Limb (tissue), 2 donors: ENCODE data around the gene IRS2.
A peak's percentile ranks its signal among the peaks of the same experiment; 100 is the strongest.
"Not testable (repeated sequence)": the region's sequence is repeated elsewhere in the genome, so short reads cannot be mapped to it uniquely, and the experiment has no call there.

ENCODE experiments used
- DNase-seq, 2 donors: peaks; one replicate each; pipeline ENCODE4 v3.0.0-alpha.2; 2016; ENCODE audit errors: extremely low spot score in 2 of 2

IRS2 gene, protein sequence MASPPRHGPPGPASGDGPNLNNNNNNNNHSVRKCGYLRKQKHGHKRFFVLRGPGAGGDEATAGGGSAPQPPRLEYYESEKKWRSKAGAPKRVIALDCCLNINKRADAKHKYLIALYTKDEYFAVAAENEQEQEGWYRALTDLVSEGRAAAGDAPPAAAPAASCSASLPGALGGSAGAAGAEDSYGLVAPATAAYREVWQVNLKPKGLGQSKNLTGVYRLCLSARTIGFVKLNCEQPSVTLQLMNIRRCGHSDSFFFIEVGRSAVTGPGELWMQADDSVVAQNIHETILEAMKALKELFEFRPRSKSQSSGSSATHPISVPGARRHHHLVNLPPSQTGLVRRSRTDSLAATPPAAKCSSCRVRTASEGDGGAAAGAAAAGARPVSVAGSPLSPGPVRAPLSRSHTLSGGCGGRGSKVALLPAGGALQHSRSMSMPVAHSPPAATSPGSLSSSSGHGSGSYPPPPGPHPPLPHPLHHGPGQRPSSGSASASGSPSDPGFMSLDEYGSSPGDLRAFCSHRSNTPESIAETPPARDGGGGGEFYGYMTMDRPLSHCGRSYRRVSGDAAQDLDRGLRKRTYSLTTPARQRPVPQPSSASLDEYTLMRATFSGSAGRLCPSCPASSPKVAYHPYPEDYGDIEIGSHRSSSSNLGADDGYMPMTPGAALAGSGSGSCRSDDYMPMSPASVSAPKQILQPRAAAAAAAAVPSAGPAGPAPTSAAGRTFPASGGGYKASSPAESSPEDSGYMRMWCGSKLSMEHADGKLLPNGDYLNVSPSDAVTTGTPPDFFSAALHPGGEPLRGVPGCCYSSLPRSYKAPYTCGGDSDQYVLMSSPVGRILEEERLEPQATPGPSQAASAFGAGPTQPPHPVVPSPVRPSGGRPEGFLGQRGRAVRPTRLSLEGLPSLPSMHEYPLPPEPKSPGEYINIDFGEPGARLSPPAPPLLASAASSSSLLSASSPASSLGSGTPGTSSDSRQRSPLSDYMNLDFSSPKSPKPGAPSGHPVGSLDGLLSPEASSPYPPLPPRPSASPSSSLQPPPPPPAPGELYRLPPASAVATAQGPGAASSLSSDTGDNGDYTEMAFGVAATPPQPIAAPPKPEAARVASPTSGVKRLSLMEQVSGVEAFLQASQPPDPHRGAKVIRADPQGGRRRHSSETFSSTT (N-terminal part only)

DNA sequence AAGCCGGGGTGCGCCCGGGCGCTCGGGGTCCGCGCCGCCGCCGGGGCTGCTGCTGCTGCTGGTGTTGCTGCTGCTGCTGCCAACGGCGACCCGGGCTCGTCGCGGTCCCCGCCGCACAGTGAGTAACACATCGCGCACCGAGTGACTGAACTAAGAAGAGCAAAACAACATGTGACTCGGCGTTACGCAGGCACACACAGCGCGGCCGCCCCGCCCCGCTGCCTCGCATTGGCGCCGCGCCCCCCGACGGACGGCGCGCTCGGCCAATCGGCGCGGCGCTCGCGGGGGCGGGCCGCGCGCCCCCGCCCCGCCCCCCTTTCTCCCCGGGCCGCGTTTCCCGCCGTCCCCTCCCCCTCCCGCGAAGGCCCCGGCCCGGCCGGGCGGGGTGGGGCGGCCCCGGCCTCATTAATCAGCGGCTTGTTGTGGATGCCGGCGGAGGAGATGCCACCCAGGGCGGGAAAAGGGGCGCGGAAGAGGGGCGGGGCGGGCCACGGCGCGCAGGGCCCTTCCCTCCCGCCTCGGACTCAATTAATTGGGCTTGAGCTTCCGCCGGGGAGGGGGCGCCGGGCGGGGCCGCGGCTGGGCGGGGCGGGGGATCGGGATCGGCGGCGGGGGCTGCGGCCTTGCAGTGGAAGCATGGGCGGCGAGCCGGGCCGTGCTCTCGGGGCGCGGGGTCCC is at the start of gene IRS2:
Gene IRS2, minus strand, starts transcription at position 127 of the 678 bp plus-strand sequence. CDS start 530 bp downstream, outside the sequence.
- DNase-seq, result peak; percentile 91 to 95

- DNase-seq, result no peak
These were observed 48.8 kb upstream of the IRS2 start for GRCh38 chr13:109834973-109835720.

DNA sequence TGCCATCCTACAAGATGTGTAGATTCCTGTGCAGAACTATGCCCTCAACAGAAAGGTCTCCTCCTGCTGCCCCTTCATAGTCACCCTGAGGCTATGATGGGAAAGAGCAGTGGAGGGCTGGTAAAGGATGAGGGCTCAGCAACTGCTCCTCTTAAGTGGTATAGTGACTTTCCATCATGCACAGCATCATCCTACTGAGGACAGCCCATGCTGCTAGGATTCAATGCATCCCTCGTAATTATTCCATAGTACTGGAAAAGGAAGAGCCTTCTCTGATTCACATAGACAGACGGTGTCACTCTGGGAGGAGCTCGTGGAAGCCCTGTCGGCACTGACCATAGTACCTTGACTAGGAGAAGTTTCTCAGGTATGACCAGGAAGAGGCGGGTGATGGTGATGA is 47.6 kb upstream of the IRS2 start:
- no peak for DNase-seq

DNA sequence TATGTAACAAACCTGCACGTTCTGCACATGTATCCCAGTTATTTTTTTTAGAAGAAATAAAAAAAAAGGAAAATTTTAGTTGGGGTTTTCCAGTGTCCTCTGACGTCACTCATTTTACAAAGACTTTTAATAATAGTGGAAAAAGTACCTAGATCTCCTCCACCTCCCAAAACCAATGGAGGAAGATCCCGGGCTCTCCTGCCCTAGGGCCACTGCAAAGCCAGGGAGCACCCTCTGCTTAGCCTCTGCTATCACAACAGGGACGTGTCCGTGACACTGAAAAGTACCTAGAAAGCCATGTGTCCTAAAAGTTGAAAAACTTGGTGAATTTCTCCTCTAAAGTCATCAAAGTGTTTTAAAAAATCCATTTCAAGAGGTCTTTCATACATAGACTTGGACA is 46.7 kb upstream of the IRS2 start:
- no peak for DNase-seq

- DNase-seq, result not testable (repeated sequence)
These were observed 42.4 kb upstream of the IRS2 start for GRCh38 chr13:109828591-109829316.

GRCh38 chr13:109823201-109823600 is 36.8 kb upstream of the IRS2 start:
- not testable (repeated sequence) for DNase-seq

DNA sequence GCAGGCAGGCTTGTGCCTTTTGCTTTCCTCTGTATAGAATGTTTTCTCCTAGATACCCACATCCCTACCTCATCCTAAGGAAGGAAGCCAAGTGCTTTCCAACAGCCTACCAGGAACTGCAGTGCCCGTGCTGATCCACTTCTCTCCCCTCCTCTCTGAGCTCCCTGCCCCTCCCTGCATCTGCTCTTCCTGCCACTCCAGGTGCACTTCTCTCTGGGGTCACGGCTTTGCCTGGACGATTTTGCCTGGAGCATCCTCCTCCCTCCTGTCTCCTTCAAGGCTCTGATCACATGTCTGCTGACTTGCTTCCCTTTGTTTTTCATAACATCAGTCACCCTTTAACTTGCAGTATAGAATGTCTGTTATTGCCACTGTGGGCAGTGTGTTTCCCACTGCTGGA is 34.7 kb upstream of the IRS2 start:
- no peak for DNase-seq

DNA sequence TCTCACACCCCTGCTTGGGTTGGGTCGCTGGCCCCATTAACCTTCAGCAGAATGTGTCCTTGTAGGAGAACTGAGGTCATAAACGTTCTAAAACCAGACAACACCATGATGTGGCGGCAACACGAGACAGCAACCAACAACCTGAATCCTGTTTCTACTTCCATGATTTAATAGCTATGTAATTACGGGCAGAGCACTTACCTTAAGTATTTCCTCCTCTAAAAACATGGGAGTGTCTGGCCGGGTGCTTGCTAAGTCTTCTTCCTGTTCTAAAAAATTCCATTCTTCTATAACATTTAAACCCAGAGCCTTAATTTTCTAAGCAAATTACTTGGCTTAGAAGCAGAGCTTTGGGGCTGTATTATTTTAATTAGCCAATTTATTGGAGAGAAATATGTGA is 33.5 kb upstream of the IRS2 start:
- DNase-seq, result no peak

DNA sequence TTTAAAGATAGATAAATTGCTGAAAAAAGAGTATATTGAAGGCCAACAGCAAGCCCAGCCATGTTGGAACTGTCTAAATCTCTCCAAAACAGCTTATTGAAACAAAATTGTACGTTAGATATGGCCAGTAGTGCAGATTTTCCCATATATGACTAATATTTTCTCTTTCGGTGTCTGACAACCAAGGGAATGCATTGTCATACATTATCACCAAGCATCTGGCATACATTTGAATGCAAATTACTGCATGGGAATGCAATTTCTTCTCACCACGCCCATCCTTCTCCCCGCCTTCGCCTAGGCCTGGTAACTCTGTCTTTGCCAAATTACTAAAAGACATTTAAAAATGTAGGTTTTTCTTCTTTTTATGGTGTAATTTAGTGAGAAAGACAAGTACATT is 32.5 kb upstream of the IRS2 start:
- DNase-seq, result no peak

DNA sequence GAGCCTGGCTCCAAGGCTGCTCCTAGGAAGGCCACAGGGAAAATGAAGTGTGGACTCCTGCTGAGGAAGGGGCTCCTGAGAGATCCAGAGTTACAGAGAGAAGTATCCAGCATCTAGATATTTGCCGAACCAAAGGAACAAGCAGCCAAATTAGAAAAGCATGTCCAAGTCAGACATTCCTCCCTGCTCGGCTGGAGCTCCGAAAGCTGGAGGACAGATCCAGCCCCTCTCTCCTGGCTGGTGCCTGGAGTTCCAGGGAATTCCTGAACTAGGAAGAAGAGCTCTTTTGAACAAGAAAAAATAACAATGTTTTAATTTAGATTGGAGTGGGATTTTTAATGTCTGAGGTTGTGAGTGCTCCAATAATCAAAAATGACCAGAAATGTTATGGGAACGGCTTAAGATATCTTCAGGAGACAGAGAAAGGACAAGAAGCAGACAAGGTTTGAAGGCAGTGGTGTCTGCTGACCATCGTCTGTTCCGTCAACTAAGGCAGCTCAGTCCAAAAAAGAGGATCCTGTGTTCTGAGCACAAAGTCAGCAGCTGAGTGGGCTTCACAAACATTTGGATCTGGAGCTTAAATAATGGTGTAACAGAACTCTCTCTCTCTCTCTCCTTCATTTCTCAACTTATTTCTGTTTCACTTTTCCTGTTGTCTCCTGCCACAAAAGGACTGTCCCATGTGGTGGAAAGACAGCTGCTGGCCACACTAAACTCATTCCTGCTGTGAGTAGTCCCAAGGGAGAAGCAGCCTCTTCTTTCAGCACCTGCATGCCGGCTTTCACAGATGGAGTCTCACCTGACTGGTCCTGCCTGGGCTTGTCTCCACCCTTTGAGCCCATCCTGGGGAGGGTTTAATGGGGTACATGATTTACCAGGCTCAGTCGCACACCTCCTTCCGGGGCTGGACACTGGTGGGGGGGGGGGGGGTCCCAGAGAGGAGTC is 31.5 kb upstream of the IRS2 start:
- DNase-seq, result no peak

GRCh38 chr13:109816808-109817203 is 30.4 kb upstream of the IRS2 start:
- DNase-seq, result no peak

- no peak for DNase-seq
These were observed 29.9 kb upstream of the IRS2 start for GRCh38 chr13:109816112-109816807.

DNA sequence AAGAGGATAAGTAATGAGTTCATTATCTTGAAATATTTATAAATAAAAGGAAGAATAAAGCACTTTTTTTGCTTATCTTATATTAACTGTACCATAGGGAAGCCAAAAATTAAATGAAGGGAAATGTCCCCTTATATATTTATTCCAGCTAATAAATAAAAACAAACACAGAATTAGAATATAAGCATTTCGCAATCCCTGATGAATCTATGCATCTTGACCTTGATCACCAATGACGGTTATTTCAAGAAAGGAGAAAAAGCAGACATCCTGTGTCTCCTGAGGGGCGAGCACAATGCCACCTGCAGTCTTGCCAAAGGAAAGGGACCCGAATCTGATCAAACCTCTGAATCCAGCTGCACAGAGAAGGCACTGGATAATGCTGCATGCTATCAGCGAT is 29.3 kb upstream of the IRS2 start:
- no peak for DNase-seq

- DNase-seq, result no peak
These were observed 27.3 kb upstream of the IRS2 start for GRCh38 chr13:109813663-109814062.

DNA sequence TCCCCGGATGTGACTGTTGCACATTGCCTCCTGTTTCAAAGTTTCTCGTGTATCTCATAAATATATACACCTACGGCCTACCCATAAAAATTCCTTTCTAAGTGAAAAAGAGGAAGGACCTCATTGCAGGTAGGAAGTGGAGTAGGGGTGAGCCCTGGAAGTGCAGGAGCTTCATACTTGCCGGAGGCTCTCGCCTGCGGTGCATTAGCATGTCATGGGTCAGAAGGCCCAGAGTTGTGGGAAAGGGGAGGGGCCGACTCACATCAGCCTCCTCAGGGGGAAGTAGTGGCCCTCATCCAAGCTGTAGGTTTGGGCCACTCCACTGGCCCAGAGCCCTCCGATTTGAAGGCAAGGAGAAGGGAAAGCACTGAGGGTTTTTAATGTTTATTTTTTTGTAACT is 26.0 kb upstream of the IRS2 start:
- DNase-seq, result no peak

- DNase-seq, result no peak
These were observed 24.6 kb upstream of the IRS2 start for GRCh38 chr13:109810761-109811510.

- no peak for DNase-seq
These were observed 23.0 kb upstream of the IRS2 start for GRCh38 chr13:109809216-109809932.
